Breast epithelium (tissue), 4 donors: ENCODE data around the gene MT1HL1. TPM values are rescaled to one million over a fixed set of nuclear protein-coding genes. Genes with fewer than 3 reads are reported as not detected.
"Not testable (repeated sequence)": the region's sequence is repeated elsewhere in the genome, so short reads cannot be mapped to it uniquely, and the experiment has no call there.

ENCODE experiments used
- DNase-seq, 2 donors: peaks; one replicate each; pipeline ENCODE4 v3.0.0-alpha.2; 2019; ENCODE audit warnings: low spot score in 2 of 2
- H3K27ac ChIP-seq, 2 donors: fragments of 200-600 bp; sonication (generic) in 1 of 2; one replicate each; pipeline ENCODE4 v1.5.1; 2016 to 2019; ENCODE audit warnings: mild to moderate bottlenecking in 1 of 2
- H3K27me3 ChIP-seq, 2 donors: fragments of 200-600 bp; sonication (generic) in 1 of 2; one replicate each; pipeline versions ENCODE4 v1.5.1 to v1.6.0; 2017 to 2019; ENCODE audit warnings: control low read depth in 1 of 2, mild to moderate bottlenecking in 1 of 2
- H3K36me3 ChIP-seq: fragments of 200-600 bp; one replicate; pipeline ENCODE4 v1.5.1; 2019
- H3K4me1 ChIP-seq, 2 donors: fragments of 200-600 bp; sonication (generic); one replicate each; pipeline ENCODE4 v1.5.1; 2016 to 2019; ENCODE audit warnings: control low read depth in 1 of 2
- H3K4me3 ChIP-seq, 3 donors: fragments of 200-600 bp; sonication (generic); 1 replicate in 2 of 3; 2 replicates in 1 of 3; pipeline ENCODE4 v1.5.1; 2016 to 2019; ENCODE audit warnings: mild to moderate bottlenecking in 3 of 3, moderate library complexity in 2 of 3
- H3K9me3 ChIP-seq, 2 donors: fragments of 200-600 bp; sonication (generic) in 1 of 2; one replicate each; pipeline ENCODE4 v1.5.1; 2016 to 2019; ENCODE audit warnings: control low read depth in 1 of 2
- POLR2A ChIP-seq: fragments of 450-650 bp; IDR thresholded peaks from one replicate; pipeline ENCODE4 v1.6.1; 2016; ENCODE audit warnings: antibody characterized with exemption, mild to moderate bottlenecking, moderate library complexity
- POLR2AphosphoS5 ChIP-seq, 3 donors: sonication (generic); formaldehyde crosslinking; IDR thresholded peaks; one replicate each; pipeline ENCODE4 v1.6.1; 2017; ENCODE audit warnings: antibody characterized with exemption in 3 of 3
- intact Hi-C: fragments of 100-400 bp; cut with DNase I; formaldehyde crosslinking; loops from one replicate; pipeline ENCODE4 v1.15.1; 2023; ENCODE audit warnings: low total_unique reads
- total RNA-seq, 3 donors: library from RNA; depleted of rRNA; stranded (reverse); fragments of >200 nt; gene quantifications; one replicate each; pipeline ENCODE4 v1.1.0, GENCODE V29; 2016
- TF ChIP-seq, protein P1 (sequence below), 3 donors: fragments of 450-650 bp; IDR thresholded peaks; one replicate each; pipeline ENCODE4 v1.5.1; 2016 to 2017; ENCODE audit warnings: antibody characterized with exemption in 3 of 3, mild to moderate bottlenecking in 3 of 3, moderate library complexity in 3 of 3

MT1HL1 gene
- total RNA-seq, 3 donors from 2014 or later, result not detected

DNA sequence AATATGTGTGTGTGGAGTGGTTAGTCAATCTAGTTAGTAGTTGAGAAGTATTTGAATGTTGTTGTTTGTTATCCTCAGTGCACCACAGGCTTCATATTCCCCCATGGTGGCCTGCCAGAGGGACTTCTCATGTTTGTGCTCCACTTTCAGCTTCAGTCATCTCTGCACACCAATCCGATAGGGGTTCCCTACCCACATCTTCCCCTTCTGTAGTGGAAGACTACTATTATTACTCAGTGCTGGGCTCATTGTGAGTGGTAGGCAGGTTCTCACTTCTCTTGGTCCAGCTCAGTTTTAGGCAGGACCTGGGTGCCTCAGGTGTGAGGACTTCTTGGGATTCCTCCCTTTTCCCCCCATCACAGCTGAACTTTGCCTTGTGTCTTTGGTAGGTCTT lies 14.2 kb downstream of the MT1HL1 start:
- TF ChIP-seq, protein P1, sequence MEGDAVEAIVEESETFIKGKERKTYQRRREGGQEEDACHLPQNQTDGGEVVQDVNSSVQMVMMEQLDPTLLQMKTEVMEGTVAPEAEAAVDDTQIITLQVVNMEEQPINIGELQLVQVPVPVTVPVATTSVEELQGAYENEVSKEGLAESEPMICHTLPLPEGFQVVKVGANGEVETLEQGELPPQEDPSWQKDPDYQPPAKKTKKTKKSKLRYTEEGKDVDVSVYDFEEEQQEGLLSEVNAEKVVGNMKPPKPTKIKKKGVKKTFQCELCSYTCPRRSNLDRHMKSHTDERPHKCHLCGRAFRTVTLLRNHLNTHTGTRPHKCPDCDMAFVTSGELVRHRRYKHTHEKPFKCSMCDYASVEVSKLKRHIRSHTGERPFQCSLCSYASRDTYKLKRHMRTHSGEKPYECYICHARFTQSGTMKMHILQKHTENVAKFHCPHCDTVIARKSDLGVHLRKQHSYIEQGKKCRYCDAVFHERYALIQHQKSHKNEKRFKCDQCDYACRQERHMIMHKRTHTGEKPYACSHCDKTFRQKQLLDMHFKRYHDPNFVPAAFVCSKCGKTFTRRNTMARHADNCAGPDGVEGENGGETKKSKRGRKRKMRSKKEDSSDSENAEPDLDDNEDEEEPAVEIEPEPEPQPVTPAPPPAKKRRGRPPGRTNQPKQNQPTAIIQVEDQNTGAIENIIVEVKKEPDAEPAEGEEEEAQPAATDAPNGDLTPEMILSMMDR (IDR thresholded peaks at IDR 0.05), result no peak
- no peak for TF ChIP-seq POLR2A
- no peak for TF ChIP-seq POLR2AphosphoS5 (IDR thresholded peaks at IDR 0.05)
- Histone ChIP-seq H3K4me1 (no peaks in the 10 kb centered on the region), H3K4me3 (no peak overlapping the region), H3K27me3 (no peaks in the 10 kb centered on the region), H3K9me3 (peaks cover 3 to 25% of the 10 kb centered on the region in 2 donors), H3K36me3 (no peaks in the 10 kb centered on the region), H3K27ac (no peak overlapping the region)
- intact Hi-C loops, result no loop called here
- DNase-seq, result no peak

DNA sequence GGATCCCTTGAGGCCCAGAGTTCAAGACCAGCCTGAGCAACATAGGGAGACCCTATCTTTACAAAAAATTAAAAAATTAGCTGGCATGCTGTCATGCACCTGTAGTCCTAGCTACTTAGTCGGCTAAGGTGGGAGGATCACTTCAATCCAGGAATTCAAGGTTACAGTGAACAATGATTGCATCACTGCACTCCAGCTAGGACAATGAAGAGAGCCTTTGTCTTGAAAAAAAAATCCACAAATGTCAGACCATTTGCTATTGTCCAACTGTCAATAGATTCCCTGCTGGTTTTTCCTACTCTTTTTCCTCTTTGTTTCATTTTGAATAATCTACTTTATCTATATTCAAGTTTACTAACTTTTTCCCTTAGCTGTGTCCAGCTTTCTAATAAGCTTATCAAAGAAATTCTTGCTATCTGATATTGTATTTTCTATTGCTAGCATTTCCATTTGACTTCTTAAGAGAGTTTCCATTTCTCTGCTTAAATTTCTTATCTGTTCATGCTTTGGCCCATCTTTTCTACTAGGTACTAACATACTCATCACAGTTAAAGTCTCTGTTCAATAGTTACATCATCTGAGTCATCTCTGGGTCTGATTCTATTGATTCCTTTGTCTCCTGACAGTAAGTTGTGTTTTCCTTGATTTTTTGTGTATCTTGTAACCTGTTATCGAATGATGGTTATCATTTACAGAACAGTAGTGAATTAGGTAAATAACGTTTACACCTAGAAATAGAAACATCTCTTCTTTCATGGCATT lies 14.8 kb downstream of the MT1HL1 start:
- no peak overlapping the region for H3K27ac ChIP-seq
- no peak overlapping the region for H3K4me3 ChIP-seq
- intact Hi-C loops, result no loop called here
- H3K9me3 ChIP-seq, result peaks cover 3 to 25% of the 10 kb centered on the region in 2 donors
- no peak for DNase-seq
- no peaks in the 10 kb centered on the region for H3K27me3 ChIP-seq
- H3K36me3 ChIP-seq, result no peaks in the 10 kb centered on the region
- H3K4me1 ChIP-seq, result no peaks in the 10 kb centered on the region
- no peak for TF ChIP-seq POLR2AphosphoS5 (IDR thresholded peaks at IDR 0.05)
- TF ChIP-seq, protein P1 (IDR thresholded peaks at IDR 0.05), result no peak
- TF ChIP-seq POLR2A, result no peak

- TF ChIP-seq, protein P1 (IDR thresholded peaks at IDR 0.05), result no peak
- TF ChIP-seq POLR2AphosphoS5 (IDR thresholded peaks at IDR 0.05), result no peak
- no peak for TF ChIP-seq POLR2A
- Histone ChIP-seq H3K4me3 (no peak overlapping the region), H3K27me3 (no peaks in the 10 kb centered on the region), H3K27ac (no peak overlapping the region), H3K36me3 (no peaks in the 10 kb centered on the region), H3K9me3 (no peaks in the 10 kb centered on the region), H3K4me1 (no peaks in the 10 kb centered on the region)
- intact Hi-C loops, result no loop called here
- DNase-seq, result no peak
Measured at GRCh38 chr1:236983818-236984217, 20.4 kb downstream of the MT1HL1 start.

DNA sequence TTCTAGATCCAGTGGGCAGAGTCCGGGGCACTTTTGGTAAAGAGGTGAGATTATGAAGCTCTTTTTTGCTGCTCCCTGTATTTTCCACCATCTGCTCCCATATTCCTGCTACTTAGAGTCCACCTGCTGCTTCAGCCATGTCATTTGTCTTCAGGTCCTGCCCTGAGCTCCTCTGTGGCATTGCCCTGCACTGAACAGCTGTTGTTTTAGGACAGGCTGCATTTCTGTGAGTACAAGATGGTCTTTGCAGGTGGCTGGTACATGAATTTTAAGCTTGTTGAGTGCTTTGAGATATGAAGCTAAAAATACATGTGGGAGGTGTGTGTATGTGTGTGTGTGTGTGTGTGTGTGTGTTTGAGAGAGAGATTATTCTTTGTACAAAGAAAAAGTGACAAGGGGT lies 21.9 kb downstream of the MT1HL1 start:
- DNase-seq, result no peak
- Histone ChIP-seq H3K9me3 (peaks cover 3 to 6% of the 10 kb centered on the region in 2 donors), H3K27me3 (no peaks in the 10 kb centered on the region), H3K4me1 (no peaks in the 10 kb centered on the region), H3K27ac (no peak overlapping the region), H3K4me3 (no peak overlapping the region), H3K36me3 (no peaks in the 10 kb centered on the region)
- TF ChIP-seq POLR2A (no peak), POLR2AphosphoS5 (IDR thresholded peaks at IDR 0.05) (no peak)
- TF ChIP-seq, protein P1 (IDR thresholded peaks at IDR 0.05), result no peak
- intact Hi-C loops, result no loop called here

- intact Hi-C loops, H3K9me3 ChIP-seq, H3K4me3 ChIP-seq, H3K4me1 ChIP-seq, H3K27me3 ChIP-seq, DNase-seq, H3K36me3 ChIP-seq, H3K27ac ChIP-seq: not testable (repeated sequence)
Measured at GRCh38 chr1:236981431-236981830, 22.8 kb downstream of the MT1HL1 start.
